IMR-90 (cell line): ENCODE measurements around the gene KANSL3. TPM values are rescaled to one million over a fixed set of nuclear protein-coding genes. Genes with fewer than 3 reads are reported as not detected.
A peak's percentile ranks its signal among the peaks of the same experiment; 100 is the strongest.

Source experiments
- ATAC-seq: fragments of 200-7000 bp; cut with Tn5 transposase; 2 replicates; pipeline ENCODE4 v1.9.1; 2020; ENCODE audit warnings: low read depth, mild to moderate bottlenecking, moderate library complexity
- BruUV-seq: library from RNA; stranded (reverse); fragments of 400-500 nt; replicated peaks from 2 replicates; lab custom pipeline; 2021; lab: Mats Ljungman, UMichigan
- CTCF ChIA-PET: fragments of 300-600 bp; formaldehyde crosslinking; extraction: SDS; loops from one replicate; lab custom pipeline; 2021; ENCODE audit warnings: antibody characterized with exemption; lab: Yijun Ruan, JAX
- POLR2A ChIA-PET: fragments of 300-600 bp; sonication (Branson Sonifier 250); formaldehyde crosslinking; loops from one replicate; lab custom pipeline; 2022; ENCODE audit warnings: antibody characterized with exemption; ENCODE audit not compliant: unreplicated experiment; lab: Charles Lee
- DNase-seq: peaks from one replicate; pipeline ENCODE4 v3.0.0; 2013
- H2AFZ ChIP-seq: replicated peaks from 2 replicates; pipeline ENCODE3; 2013; ENCODE audit warnings: low read length, mild to moderate bottlenecking; ENCODE audit not compliant: poor library complexity
- H2AK5ac ChIP-seq: 2 replicates; pipeline ENCODE4 v1.6.1; 2013; ENCODE audit warnings: low read depth, low read length, inconsistent platforms
- H2AK9ac ChIP-seq: replicated peaks from 2 replicates; pipeline ENCODE3; 2013; ENCODE audit warnings: mild to moderate bottlenecking, low read depth, low read length, moderate library complexity; ENCODE audit not compliant: poor library complexity
- H2BK120ac ChIP-seq: 2 replicates; pipeline ENCODE4 v1.6.1; 2013; ENCODE audit warnings: low read depth, low read length, inconsistent platforms
- H2BK15ac ChIP-seq: 3 replicates; pipeline ENCODE4 v1.6.1; 2013; ENCODE audit warnings: low read depth, low read length, inconsistent platforms
- H2BK20ac ChIP-seq: 2 replicates; pipeline ENCODE4 v1.6.1; 2013; ENCODE audit warnings: low read depth, mild to moderate bottlenecking, inconsistent platforms, low read length, moderate library complexity
- H2BK5ac ChIP-seq: 2 replicates; pipeline ENCODE4 v1.6.1; 2013; ENCODE audit warnings: mild to moderate bottlenecking, low read depth, low read length, inconsistent platforms; ENCODE audit not compliant: poor library complexity, severe bottlenecking
- H3K14ac ChIP-seq: replicated peaks from 2 replicates; pipeline ENCODE4 v1.6.1; 2013; ENCODE audit warnings: low read depth, low read length, inconsistent platforms
- H3K18ac ChIP-seq: 2 replicates; pipeline ENCODE4 v1.6.1; 2013; ENCODE audit warnings: low read depth, low read length, control low read depth
- H3K23ac ChIP-seq: 2 replicates; pipeline ENCODE4 v1.6.1; 2013; ENCODE audit warnings: low read depth, low read length, inconsistent platforms
- H3K27ac ChIP-seq: 2 replicates; pipeline ENCODE4 v1.5.1; 2013; ENCODE audit warnings: mild to moderate bottlenecking, control low read depth, low read length; ENCODE audit not compliant: insufficient read depth
- H3K27me3 ChIP-seq: 2 replicates; pipeline ENCODE4 v1.6.1; 2013; ENCODE audit warnings: low read length; ENCODE audit not compliant: control insufficient read depth, insufficient read depth
- H3K36me3 ChIP-seq: 2 replicates; pipeline ENCODE4 v1.6.1; 2013; ENCODE audit warnings: low read length, mixed read lengths; ENCODE audit not compliant: control insufficient read depth, insufficient read depth
- H3K4ac ChIP-seq: 2 replicates; pipeline ENCODE4 v1.6.1; 2013; ENCODE audit warnings: low read depth, low read length, inconsistent platforms
- H3K4me1 ChIP-seq: 2 replicates; pipeline ENCODE4 v1.6.1; 2013; ENCODE audit warnings: low read length, mixed read lengths; ENCODE audit not compliant: control insufficient read depth, insufficient read depth
- H3K4me2 ChIP-seq: 2 replicates; pipeline ENCODE4 v1.6.1; 2013; ENCODE audit warnings: low read depth, mild to moderate bottlenecking, control low read depth, low read length, moderate library complexity
- H3K4me3 ChIP-seq: 2 replicates; pipeline ENCODE4 v1.5.1; 2013; ENCODE audit warnings: low read depth, mild to moderate bottlenecking, control low read depth, low read length, moderate library complexity; ENCODE audit not compliant: insufficient read depth
- H3K56ac ChIP-seq: 2 replicates; pipeline ENCODE4 v1.6.1; 2013; ENCODE audit warnings: low read length, inconsistent platforms; ENCODE audit not compliant: insufficient read depth; ENCODE audit errors: extremely low read depth
- H3K79me1 ChIP-seq, 2 experiments: 2 replicates each; pipeline ENCODE4 v1.6.1; 2013; ENCODE audit warnings: low read length in 2 of 2, inconsistent platforms in 1 of 2, low read depth in 1 of 2
- H3K9ac ChIP-seq: 2 replicates; pipeline ENCODE4 v1.6.1; 2013; ENCODE audit warnings: low read depth, low read length, control low read depth
- H3K9me1 ChIP-seq: 2 replicates; pipeline ENCODE4 v1.6.1; 2013; ENCODE audit warnings: low read length, inconsistent platforms; ENCODE audit not compliant: insufficient read depth
- H3K9me3 ChIP-seq: 2 replicates; pipeline ENCODE4 v1.6.1; 2013; ENCODE audit warnings: low read length; ENCODE audit not compliant: control insufficient read depth, insufficient read depth
- H4K20me1 ChIP-seq: 2 replicates; pipeline ENCODE4 v1.6.1; 2013; ENCODE audit warnings: low read length, inconsistent platforms; ENCODE audit not compliant: insufficient read depth
- H4K5ac ChIP-seq: 2 replicates; pipeline ENCODE4 v1.6.1; 2013; ENCODE audit warnings: mild to moderate bottlenecking, low read depth, low read length, control low read depth
- H4K8ac ChIP-seq, 2 experiments: 2 replicates each; pipeline ENCODE4 v1.6.1; 2013; ENCODE audit warnings: low read depth in 2 of 2, low read length in 2 of 2, control low read depth in 1 of 2, inconsistent platforms in 1 of 2
- H4K91ac ChIP-seq: 2 replicates; pipeline ENCODE4 v1.6.1; 2013; ENCODE audit warnings: low read depth, low read length, inconsistent platforms; ENCODE audit not compliant: insufficient read depth
- CEBPB ChIP-seq: IDR thresholded peaks from 2 replicates; pipeline ENCODE4 v1.6.1; 2012; ENCODE audit warnings: low read depth, low read length, improper control_type of control experiment
- MAFK ChIP-seq: IDR thresholded peaks from 2 replicates; pipeline ENCODE4 v1.6.1; 2012; ENCODE audit warnings: low read depth, low read length, improper control_type of control experiment
- MAZ ChIP-seq: IDR thresholded peaks from 2 replicates; pipeline ENCODE4 v1.6.1; 2012; ENCODE audit warnings: low read depth, mild to moderate bottlenecking, low read length, improper control_type of control experiment, moderate library complexity, borderline replicate concordance
- NFE2L2 ChIP-seq: fragments of 150-350 bp; IDR thresholded peaks from 2 replicates; pipeline ENCODE4 v1.6.1; 2016; ENCODE audit warnings: low read depth, mild to moderate bottlenecking, low read length
- POLR2A ChIP-seq: IDR thresholded peaks from 2 replicates; pipeline ENCODE4 v1.6.1; 2012; ENCODE audit warnings: mild to moderate bottlenecking, low read depth, low read length
- RAD21 ChIP-seq: IDR thresholded peaks from 2 replicates; pipeline ENCODE4 v1.6.1; 2012; ENCODE audit warnings: low read length, improper control_type of control experiment
- SMC3 ChIP-seq: fragments of 150-350 bp; IDR thresholded peaks from 2 replicates; pipeline ENCODE4 v1.6.1; 2016; ENCODE audit warnings: low read depth, mild to moderate bottlenecking, antibody characterized with exemption, low read length, moderate library complexity
- WGBS, 2 experiments: methylation state at CpG; one replicate each; pipeline versions ENCODE4 v1.1.5 to v1.1.7; 2013; ENCODE audit warnings: missing lambda C conversion rate in 2 of 2; ENCODE audit not compliant: insufficient read length in 1 of 2; ENCODE audit errors: extremely low coverage in 2 of 2; 5-methylcytosine and 5-hydroxymethylcytosine counted together
- dilution Hi-C: fragments of 300-500 bp; cut with HindIII; formaldehyde crosslinking; loops from one replicate; pipeline ENCODE4 v1.14.3; 2018; ENCODE audit warnings: low sequenced_read_pairs; ENCODE audit not compliant: unreplicated experiment
- in situ Hi-C: fragments of 300-500 bp; cut with MboI; formaldehyde crosslinking; loops from 3 replicates; pipeline ENCODE4 v1.14.3; 2019; ENCODE audit warnings: low sequenced_read_pairs, inconsistent platforms, mixed read lengths
- intact Hi-C: fragments of 100-400 bp; cut with micrococcal nuclease; formaldehyde crosslinking; loops from 2 replicates; pipeline ENCODE4 v1.10.0; 2022
- polyA plus RNA-seq, 3 experiments: library from polyadenylated mRNA; depleted of rRNA; stranded (reverse); fragments of >200 nt; gene quantifications; 2 replicates each; pipeline ENCODE4 v1.2.3, GENCODE V29; 2012; ENCODE audit warnings: low replicate concordance in 1 of 3
- total RNA-seq: library from RNA; depleted of rRNA; stranded (reverse); fragments of >200 nt; gene quantifications from 2 replicates; pipeline ENCODE4 v1.2.3, GENCODE V29; 2012
- TF ChIP-seq, protein P1 (sequence below): fragments of 150-350 bp; IDR thresholded peaks from 2 replicates; pipeline ENCODE4 v1.6.1; 2016; ENCODE audit warnings: low read depth, mild to moderate bottlenecking, low read length, moderate library complexity, borderline replicate concordance
- TF ChIP-seq, protein P2 (sequence below): conservative IDR thresholded peaks from 2 replicates; pipeline ENCODE4 v1.5.1; 2012; ENCODE audit warnings: mild to moderate bottlenecking, low read depth, low read length, improper control_type of control experiment

The KANSL3 gene
- total and polyA plus RNA-seq, 2 of the 4 experiments (the other 2 are of a cell fraction): 22.2 to 26.3 TPM

DNA sequence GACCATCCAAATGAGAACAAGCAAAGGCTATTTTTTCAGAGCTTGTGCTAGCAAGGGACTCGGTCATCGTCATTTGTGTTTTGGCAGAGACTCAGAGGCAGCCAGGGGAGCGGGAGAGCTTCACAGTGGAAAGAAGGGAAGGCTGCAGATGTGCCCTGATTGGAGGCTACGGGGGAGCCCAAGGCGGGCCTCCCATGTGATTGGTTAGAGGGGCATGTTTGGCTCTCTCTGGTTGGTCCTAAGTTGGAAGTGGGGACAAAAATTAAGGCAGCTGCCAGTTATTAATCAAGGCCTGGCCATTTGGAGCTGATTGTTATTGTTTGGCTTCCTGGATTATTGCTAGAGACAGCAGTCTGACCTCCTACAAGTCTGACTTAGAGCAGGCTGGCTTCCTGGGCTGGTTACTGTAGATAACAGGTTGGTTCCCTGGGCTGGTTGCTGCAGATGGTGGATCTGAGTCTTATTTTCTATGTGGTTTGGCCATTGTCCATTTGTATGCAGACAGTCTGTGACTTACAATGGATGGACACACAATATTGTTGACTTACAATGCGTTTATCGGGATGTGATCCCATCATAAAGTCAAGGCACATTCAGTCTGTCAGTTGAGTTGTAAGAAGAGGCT lies 10.3 kb upstream of the KANSL3 start:
- intact Hi-C loops (no loop called here), dilution Hi-C loops (no loop called here), in situ Hi-C loops (no loop called here)
- CTCF ChIA-PET: no interaction called here
- H3K18ac ChIP-seq: no peak overlapping the region
- H3K4me3 ChIP-seq: no peak overlapping the region
- H2BK20ac ChIP-seq: no peak overlapping the region
- H2AK9ac ChIP-seq: no peak overlapping the region
- no peak overlapping the region for H2BK5ac ChIP-seq
- H3K4me1 ChIP-seq: peaks cover 2% of the 10 kb centered on the region; the same call in 1 of the 2 replicates
- no peak overlapping the region for H2AFZ ChIP-seq
- TF ChIP-seq SMC3 (no peak), CEBPB (no peak), POLR2A (no peak), MAZ (no peak), MAFK (no peak), RAD21 (no peak), NFE2L2 (no peak)
- TF ChIP-seq, protein P1, sequence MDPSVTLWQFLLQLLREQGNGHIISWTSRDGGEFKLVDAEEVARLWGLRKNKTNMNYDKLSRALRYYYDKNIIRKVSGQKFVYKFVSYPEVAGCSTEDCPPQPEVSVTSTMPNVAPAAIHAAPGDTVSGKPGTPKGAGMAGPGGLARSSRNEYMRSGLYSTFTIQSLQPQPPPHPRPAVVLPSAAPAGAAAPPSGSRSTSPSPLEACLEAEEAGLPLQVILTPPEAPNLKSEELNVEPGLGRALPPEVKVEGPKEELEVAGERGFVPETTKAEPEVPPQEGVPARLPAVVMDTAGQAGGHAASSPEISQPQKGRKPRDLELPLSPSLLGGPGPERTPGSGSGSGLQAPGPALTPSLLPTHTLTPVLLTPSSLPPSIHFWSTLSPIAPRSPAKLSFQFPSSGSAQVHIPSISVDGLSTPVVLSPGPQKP: no peak
- TF ChIP-seq, protein P2, sequence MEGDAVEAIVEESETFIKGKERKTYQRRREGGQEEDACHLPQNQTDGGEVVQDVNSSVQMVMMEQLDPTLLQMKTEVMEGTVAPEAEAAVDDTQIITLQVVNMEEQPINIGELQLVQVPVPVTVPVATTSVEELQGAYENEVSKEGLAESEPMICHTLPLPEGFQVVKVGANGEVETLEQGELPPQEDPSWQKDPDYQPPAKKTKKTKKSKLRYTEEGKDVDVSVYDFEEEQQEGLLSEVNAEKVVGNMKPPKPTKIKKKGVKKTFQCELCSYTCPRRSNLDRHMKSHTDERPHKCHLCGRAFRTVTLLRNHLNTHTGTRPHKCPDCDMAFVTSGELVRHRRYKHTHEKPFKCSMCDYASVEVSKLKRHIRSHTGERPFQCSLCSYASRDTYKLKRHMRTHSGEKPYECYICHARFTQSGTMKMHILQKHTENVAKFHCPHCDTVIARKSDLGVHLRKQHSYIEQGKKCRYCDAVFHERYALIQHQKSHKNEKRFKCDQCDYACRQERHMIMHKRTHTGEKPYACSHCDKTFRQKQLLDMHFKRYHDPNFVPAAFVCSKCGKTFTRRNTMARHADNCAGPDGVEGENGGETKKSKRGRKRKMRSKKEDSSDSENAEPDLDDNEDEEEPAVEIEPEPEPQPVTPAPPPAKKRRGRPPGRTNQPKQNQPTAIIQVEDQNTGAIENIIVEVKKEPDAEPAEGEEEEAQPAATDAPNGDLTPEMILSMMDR: no peak
- no peak for DNase-seq
- no TSS peak for BruUV-seq
- no peak overlapping the region for H3K14ac ChIP-seq
- no peaks in the 10 kb centered on the region for H3K9me1 ChIP-seq
- H3K4ac ChIP-seq: no peak overlapping the region
- no peaks in the 10 kb centered on the region for H3K79me1 ChIP-seq
- H2BK15ac ChIP-seq: no peak overlapping the region
- 95% methylated on average over 4 of the region's 7 CpGs; no CpG with 5 or more reads in 1 of the 2 experiments for WGBS, 2 experiments
- H3K36me3 ChIP-seq: no peaks in the 10 kb centered on the region
- ATAC-seq: no peak
- peak overlapping the region; percentile 33 for H2AK5ac ChIP-seq
- H3K9me3 ChIP-seq: no peaks in the 10 kb centered on the region
- no peak overlapping the region for H3K9ac ChIP-seq
- H3K23ac ChIP-seq: no peak overlapping the region
- no peak overlapping the region for H4K91ac ChIP-seq
- no peak overlapping the region for H3K27ac ChIP-seq
- H4K20me1 ChIP-seq: no peaks in the 10 kb centered on the region; the same call in 1 of the 2 replicates
- H3K4me2 ChIP-seq: no peak overlapping the region
- H4K8ac ChIP-seq: no peak overlapping the region
- POLR2A ChIA-PET: no interaction called here
- H2BK120ac ChIP-seq: no peak overlapping the region
- H3K56ac ChIP-seq: no peak overlapping the region
- H3K27me3 ChIP-seq: no peaks in the 10 kb centered on the region
- H4K5ac ChIP-seq: no peak overlapping the region
